HG03135 (cell line): Measurements from ENCODE around the gene FLYWCH2.
A peak's percentile ranks its signal among the peaks of the same experiment; 100 is the strongest.

ENCODE experiments used
- ATAC-seq: cut with Tn5 transposase; IDR thresholded peaks from one replicate; pipeline ENCODE4 v1.9.1; 2021; ENCODE audit warnings: mild to moderate bottlenecking, moderate library complexity; ENCODE audit not compliant: unreplicated experiment

Gene FLYWCH2

DNA sequence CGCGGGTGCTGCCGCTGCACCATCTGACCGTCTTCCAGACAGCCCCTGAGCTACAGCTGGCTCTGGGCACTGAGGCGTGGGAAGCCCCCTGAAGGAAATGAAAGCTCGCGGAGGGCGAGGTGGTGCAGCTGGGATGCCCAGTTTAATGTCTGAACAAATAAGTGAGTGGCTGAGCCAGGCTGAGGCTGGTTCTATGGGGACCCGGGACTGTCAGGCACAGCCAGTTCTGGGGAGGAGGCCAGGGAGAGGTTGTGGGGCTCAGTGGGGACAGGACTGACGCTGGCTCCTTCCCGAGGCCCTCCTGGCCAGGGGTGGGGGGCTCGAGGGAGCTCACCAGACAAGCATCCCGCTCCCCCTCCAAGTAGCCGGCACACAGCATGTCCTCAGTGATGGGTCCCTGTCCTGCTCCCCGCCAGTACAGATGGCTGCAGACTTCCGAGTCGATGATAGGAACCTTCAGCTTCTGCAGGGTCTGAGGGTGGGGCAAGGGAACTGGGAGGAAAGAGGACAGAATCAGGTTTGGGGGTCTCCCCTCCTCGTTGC lies 29.4 kb upstream of the FLYWCH2 start:
- no peak for ATAC-seq

GRCh38 chr16:2854700-2855309 lies 28.2 kb upstream of the FLYWCH2 start:
- ATAC-seq: no peak

DNA sequence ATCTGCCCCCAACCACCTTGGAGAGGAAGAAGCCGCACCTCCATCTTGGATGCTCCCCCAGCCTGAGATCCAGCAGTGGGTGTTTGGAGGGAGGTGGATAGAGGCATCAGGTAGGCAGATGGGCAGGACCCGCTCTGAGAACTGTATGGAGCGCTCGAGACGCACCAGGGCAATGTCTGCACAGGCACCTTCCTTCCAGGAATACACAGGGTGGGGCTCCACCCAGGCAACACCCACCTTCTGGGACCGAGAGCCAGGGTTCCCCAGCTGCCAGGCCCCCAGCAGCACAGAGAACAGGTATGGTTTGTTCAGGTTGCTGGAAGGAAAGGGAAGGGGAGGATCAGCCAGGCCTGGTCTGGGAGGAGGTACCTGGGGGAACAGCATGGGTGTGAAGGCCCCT lies 27.5 kb upstream of the FLYWCH2 start:
- no peak for ATAC-seq

DNA sequence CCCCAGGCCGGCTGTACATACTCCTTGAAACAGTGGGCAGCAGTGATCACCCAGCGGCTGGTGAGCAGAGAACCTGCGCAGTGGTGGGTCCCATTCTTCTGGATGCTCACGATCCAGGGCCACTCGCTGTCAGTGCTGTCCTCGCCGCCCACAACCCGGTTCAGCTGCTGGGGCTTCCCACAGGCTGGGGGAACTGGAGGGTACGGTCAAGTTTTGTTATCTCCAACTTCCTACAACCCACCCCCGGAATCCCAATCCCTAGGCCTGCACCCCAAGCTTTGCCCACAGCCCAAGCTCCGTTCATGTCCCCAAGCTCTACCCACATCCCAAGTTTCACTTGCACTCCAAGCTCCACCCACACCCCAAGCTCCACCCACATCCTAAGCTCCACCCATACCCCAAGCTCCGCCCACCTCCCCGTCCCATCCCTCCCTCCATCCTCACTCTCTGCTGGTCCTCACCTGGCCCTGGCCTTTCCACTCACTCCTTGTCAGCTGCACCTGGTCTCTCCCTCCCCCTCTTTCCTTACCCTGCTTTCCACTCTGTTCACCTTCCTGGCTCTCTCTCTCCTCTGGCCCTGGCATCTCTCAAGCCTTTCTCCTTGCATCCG lies 26.8 kb upstream of the FLYWCH2 start:
- no peak for ATAC-seq

- no peak for ATAC-seq
These were observed 26.1 kb upstream of the FLYWCH2 start for GRCh38 chr16:2856686-2857450.

- ATAC-seq: no peak
These were observed 25.4 kb upstream of the FLYWCH2 start, which contains the start of gene PRSS22 for GRCh38 chr16:2857451-2858244. Gene PRSS22 (minus strand): TSS chr16:2858170. CDS start chr16:2858104, 66 bp downstream.

GRCh38 chr16:2858245-2859025 lies 24.6 kb upstream of the FLYWCH2 start:
- ATAC-seq: no peak

- no peak for ATAC-seq
These were observed 23.2 kb upstream of the FLYWCH2 start for GRCh38 chr16:2859686-2860265.

- no peak for ATAC-seq
These were observed 22.0 kb upstream of the FLYWCH2 start for GRCh38 chr16:2860826-2861567.

DNA sequence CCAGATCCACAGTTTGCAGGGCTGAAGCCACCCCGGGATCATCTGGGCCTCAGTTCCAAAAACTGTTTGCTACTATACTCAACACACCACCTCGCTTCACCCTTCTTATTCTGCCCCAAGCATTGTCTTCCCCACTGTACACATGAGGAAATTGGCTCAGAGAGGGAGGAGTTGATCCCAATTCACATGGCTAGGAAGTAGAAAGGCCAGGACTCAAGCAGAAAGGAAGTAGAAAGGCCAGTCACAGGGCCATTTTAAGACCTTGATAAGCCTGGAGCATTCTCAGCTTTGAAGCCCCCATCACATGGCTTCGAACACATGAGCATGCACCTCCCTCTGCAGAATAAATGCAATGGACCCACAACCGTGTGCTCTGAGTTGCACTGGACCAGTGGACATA lies 17.4 kb upstream of the FLYWCH2 start:
- no peak for ATAC-seq

GRCh38 chr16:2866431-2866830 lies 16.6 kb upstream of the FLYWCH2 start:
- ATAC-seq: no peak

DNA sequence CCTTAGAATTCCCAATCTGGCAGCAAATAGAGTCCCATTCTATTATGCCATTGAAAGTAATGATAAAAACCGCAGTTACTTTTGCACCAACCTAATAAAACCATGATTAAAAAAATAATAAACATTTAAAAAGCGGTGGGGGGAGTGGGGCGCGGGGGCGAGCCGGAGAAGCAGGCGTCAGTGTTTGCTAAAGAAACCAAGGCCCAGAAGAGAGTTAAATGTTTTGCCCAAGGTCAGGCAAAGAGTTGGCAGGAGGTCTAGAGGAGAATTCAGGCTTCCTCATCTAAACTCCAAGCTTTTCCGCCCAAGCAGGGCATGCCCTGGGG lies 15.4 kb upstream of the FLYWCH2 start:
- ATAC-seq: no peak

- ATAC-seq: peak; percentile 91
These were observed 14.8 kb upstream of the FLYWCH2 start for GRCh38 chr16:2867987-2868789.

DNA sequence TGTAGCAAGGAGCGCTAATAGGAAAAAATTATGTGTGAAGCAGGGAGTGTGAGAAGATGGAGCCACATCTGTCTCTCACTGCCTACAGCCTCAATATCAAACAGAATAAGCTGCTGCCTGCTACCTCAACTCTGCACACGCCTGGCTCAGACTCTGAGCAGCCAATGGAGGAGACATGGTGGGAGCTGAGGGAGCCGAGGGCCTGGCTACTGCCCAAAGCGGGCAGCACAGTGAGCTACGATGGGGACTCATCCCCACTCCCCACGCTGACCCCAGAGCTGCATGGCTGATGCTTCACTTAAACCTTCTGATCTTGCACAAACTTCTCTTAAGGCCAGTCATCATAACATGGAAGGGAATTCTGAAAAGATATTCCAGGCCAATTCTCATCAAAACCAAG lies 11.1 kb upstream of the FLYWCH2 start:
- ATAC-seq: no peak

DNA sequence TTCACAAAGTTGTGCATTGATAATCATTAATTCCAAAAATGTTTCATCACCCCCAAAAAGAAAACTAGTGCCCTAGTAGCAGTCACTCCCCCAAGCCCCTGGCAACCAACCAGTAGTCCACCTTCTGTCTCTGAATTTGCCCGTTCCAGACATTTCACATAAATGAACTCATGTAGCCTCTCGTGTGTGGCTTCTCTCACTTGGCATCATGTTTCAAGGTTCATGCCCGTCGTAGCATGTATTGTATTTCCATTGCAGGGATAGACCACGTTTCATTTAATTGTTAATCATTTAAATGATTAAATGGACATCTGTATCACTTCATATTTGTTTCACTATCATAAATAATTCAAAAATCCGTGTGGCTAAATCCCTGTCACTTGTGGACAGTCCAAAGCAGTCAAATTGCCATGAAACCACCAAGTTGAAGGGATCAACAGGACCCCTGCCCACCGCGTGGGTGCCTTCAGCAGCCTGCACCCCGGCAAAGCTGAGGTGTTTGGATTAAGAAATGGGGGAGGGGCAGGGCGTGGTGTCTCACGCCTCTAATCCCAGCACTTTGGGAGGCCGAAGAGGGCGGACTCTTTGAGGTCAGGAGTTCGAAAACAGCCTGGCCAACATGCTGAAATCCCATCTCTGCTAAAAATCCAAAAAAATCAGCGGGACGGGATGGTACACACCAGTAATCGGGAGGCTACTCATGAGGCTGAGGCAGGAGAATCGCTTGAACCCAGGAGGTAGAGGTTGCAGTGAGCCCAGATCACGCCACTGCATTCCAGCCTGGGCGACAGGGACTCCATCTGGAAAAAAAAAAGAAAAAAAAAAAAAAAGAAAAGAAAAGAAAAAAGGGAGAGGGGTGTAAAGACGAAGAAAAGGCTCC lies 8.7 kb upstream of the FLYWCH2 start:
- no peak for ATAC-seq

GRCh38 chr16:2874912-2875362 lies 8.1 kb upstream of the FLYWCH2 start:
- ATAC-seq: peak; percentile 77

- no peak for ATAC-seq
These were observed 3.0 kb upstream of the FLYWCH2 start for GRCh38 chr16:2879854-2880508.
